Activated effector memory CD4-positive, alpha-beta T cell treated with Interleukin-2 at 50 U/mL for 16 hours (primary cell): ENCODE data around the gene KCNN1.
"Not testable (repeated sequence)": the region's sequence is repeated elsewhere in the genome, so short reads cannot be mapped to it uniquely, and the experiment has no call there.

Source experiments
- DNase-seq: peaks from one replicate; pipeline ENCODE4 v3.0.0-alpha.2; 2020

Gene KCNN1

DNA sequence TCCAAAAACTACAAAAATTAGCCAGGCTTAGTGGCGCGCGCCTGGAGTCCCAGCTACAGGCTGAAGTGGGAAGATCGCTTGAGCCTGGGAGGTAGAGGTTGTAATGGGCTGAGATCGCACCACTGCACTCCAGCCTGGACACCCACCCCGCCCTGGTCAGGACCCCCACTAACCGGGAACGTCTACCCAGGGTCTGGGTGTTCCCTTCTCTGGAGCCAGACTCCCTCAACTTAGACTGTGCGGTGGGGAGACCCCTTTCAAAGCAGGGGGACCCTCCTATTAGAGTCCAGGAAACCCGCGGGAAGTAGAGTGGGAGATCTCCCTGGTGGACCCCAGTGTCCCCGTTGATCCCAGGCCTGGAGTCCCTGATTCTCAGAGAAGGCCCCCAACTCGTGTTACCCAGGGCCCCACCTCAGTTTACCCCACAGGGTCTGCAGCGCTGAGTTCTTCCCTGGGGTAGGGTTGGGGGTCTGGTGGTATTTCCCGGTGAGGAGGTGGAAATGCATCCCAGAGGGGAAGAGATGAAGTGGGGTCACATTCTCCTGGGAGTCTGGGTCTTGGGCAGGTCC is 35.0 kb downstream of the KCNN1 start:
- no peak for DNase-seq

GRCh38 chr19:18002347-18002850 is 35.5 kb downstream of the KCNN1 start:
- no peak for DNase-seq

GRCh38 chr19:18005750-18006149 is 38.8 kb downstream of the KCNN1 start:
- DNase-seq = not testable (repeated sequence)

GRCh38 chr19:18007044-18007916 is 40.4 kb downstream of the KCNN1 start:
- DNase-seq = peak; percentile 73

- peak; percentile 81 for DNase-seq
Measured at GRCh38 chr19:18007917-18008673, 41.2 kb downstream of the KCNN1 start, which contains the start of gene ARRDC2. Gene ARRDC2 (plus strand): TSS chr19:18008170. CDS start chr19:18008311, 141 bp downstream.

DNA sequence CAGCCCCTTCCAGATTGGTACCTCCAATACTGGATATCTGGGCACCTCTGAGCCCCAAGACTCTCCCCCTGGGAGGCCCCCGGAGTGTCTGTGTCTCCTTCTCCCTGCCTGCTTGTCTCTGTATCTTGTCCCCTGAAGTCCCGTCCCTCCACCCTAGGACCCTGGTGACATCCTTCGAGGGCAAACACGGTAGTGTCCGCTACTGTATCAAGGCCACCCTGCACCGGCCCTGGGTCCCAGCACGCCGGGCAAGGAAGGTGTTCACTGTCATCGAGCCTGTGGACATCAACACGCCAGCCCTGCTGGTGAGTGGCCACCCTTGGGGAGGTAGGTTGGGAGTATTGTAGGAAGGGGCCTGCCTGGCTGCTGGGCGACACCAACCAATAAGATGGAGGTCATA is 41.9 kb downstream of the KCNN1 start:
- DNase-seq = no peak

DNA sequence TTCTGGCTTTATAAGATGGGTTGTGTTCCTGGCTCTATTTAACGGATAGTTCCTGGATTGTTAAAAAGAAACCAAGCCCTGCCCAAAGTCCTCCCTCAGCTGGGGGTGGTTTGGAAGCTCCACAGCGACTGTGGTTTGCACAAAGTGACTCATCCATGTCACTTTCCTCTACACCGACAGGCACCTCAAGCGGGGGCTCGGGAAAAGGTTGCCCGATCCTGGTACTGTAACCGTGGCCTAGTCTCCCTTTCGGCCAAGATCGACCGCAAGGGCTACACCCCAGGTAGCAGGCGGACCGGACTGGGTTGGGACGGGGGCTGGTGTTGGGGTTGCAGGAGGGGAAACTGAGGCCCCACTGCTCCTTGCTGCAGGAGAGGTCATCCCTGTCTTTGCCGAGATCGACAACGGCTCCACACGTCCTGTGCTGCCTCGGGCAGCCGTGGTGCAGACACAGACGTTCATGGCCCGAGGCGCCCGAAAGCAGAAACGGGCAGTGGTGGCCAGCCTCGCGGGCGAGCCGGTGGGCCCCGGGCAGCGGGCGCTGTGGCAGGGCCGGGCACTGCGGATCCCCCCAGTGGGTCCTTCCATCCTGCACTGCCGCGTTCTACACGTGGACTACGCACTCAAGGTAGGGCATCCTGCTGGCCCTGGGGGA is 42.6 kb downstream of the KCNN1 start:
- no peak for DNase-seq

GRCh38 chr19:18010149-18010548 is 43.2 kb downstream of the KCNN1 start:
- DNase-seq = no peak

DNA sequence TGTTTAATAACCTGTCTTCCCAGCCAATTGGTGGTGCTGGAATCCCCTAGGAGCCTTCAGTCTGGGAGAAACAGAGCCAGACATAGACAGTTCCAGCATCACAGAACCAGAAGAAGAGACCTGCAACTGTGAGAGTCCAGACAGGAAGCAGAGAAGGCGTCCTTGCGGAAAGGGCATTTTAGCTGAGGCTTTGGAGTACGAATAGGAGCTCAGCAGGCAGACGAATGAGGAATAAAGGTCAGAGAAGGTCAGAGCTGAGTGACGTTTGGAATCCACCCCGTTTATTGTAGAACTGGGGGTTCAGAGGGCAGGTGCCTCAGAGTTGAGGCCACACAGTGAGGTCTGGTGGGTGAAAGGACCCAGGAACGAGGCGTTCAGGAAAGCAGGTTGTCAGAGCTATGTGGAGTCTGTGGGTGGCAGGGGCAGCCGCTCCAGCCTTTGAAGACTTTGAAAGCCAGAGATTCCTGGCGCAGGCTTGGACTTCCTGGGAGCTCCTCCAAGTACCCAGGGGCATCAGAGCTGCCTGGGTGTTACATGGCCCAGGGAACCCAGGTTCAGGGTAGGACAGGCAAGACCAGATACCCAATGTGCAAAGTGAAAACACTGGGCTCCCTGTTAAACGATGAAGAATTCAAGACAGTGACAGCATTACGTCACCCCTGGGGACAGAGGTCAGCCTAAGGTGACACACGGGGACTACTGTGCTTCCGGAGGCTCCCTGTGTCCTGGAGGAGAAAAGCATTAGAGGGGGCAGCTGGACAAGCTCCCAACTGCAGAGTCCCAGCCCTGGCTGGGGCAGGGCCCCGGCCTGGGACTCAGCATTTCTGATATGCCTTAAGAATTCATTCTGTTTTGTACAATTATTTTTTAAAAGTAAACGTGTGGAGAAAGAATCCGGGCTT is 46.6 kb downstream of the KCNN1 start:
- no peak for DNase-seq

- DNase-seq = peak; percentile 46
Measured at GRCh38 chr19:18014197-18014596, 47.3 kb downstream of the KCNN1 start.

DNA sequence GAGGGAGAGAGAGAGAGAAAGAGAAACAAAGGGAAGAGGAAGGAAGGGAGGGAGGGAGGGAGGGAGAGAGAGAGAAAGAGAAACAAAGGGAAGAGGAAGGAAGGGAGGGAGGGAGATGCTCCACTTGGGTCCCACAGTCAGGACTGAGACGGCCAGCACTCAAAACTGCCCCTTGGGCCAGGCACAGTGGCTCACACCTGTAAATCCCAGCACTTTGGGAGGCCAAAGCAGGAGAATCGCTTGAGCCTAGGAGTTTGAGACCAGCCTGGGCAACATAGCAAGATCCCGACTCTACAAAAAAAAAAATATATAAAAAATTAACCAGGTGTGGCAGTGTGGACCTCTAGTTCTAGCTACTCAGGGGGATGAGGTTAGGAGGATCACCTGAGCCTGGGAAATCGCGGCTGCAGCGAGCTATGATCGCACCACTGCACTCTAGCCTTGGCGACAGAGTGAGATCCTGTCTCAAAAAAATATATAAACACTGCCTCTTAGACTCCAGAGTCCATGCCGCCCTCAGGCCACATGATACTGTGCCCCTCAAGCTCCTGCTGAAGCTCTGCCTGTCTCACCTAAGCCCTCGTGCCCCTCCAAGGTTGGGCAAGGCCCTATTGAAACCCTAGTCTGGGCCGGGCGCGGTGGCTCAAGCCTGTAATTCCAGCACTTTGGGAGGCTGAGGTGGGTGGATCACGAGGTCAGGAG is 49.5 kb downstream of the KCNN1 start:
- no peak for DNase-seq

GRCh38 chr19:18017275-18018083 is 50.6 kb downstream of the KCNN1 start:
- no peak for DNase-seq

DNA sequence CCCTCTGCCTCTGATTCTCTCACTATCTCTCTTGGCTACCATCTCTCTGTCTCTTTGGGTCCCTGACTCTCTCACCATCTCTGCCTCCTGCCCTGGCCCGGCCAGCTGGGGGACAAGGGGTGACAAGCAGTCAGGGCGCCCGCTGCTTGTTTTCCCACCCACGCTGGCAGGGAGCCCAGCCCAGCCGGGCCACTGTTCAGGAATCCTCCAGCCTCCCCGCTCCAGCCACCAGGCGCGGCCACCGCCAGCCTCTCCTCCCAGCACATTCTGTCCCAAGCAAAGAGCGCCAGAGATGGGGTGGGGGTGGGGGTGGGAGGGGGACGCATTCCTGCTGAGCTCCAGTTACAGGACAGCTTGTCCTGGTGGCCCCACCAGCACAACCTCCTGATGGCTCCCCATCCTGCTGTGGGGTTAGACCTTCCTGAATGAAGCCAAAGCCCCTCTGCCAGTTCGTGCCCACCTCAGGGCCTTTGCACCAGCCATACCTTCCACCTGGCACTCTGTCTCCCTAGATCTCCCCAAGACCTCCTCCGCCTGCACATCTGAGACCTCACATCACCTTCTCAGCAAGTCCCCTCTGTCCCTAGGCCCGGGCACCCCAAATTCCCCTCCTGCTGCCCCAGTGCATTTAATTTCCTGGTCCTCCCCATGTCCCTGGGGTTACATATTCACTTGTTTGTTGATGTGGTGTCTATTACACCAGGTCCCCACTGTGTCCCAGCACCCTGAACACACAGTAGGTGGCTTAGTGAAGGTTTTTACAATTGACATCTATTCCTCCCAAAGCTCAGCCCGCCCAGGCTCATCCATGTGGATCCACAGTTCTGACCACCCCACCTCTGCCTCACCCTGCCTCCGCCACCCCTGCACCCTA is 53.5 kb downstream of the KCNN1 start:
- DNase-seq = no peak

- DNase-seq = peak; percentile 74
Measured at GRCh38 chr19:18021121-18021755, 54.3 kb downstream of the KCNN1 start.

GRCh38 chr19:18023622-18024251 is 56.8 kb downstream of the KCNN1 start:
- peak; percentile 63 for DNase-seq

GRCh38 chr19:18027151-18027550 is 60.2 kb downstream of the KCNN1 start:
- DNase-seq = no peak

DNA sequence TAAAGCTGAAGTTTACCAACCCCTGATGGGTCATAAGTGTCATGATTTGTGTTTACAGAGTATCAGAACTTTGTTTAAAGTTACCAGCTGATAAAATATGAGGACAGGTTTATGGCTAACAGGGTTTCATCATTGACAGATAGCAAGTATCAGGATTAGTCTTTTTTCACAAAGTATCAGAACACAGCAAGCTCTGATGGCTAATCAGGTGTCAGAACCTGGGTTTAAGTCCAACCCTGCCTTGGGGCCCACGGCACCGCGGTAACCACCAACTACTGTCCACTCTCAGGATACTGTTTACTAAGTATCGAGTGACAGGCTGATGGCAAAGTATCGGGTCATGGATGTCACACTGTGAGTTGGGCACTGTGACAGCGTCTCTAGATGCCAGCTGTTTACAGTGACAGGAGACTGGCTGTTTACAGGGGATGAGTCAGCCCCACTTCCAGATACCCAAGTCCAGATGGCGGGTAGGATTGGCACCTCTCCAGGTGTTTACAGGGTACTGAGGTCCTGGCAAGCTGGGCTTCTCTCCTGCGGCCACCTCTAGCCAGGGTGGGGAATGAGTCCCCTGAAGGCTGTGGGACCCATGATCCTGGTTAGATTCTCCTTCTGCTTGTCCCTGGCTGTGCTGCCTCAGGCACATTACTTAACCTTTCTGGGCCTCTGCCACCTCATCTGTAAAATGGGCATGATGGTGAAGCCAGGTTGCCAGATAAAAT is 62.9 kb downstream of the KCNN1 start:
- DNase-seq = no peak
